ENCODE results near the gene LILRA6. TPM values are rescaled to one million over a fixed set of nuclear protein-coding genes. Genes with fewer than 3 reads are reported as not detected.
"Not testable (repeated sequence)": the region's sequence is repeated elsewhere in the genome, so short reads cannot be mapped to it uniquely, and the experiment has no call there.

LILRA6 gene
- not detected for polyA plus RNA-seq (2013, experiment 1 of 2)
- not detected for polyA plus RNA-seq (2013, experiment 2 of 2)

DNA sequence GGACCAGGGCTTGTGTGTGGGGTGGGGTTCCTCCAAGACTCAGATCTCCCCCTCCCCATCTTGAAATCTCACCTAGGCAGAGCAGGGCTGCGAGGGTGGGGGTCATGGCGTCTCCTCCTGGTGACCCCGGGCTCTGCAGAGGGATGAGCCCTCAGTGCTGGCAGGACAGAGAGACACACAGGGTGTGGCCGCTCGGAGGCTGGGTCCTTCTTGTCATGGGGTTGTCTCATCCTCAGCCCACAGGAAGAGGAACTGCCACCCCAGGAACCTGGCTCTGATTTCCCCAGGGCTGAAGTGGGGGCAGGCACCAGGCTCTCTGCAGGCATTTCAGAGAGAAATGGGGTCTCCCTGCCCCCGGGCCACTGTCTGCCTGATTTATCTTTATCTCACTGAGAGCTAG, at the start of gene LILRA6:
TSS of gene LILRA6 (minus strand) at position 145 of the 400 bp plus-strand sequence.
- H3K9ac ChIP-seq (ENCODE audit: low read depth, low read length); H3K36me3 ChIP-seq (ENCODE audit: insufficient read depth, low read length); H3K4me3 ChIP-seq (ENCODE audit: low read length); H3K27ac ChIP-seq (ENCODE audit: low read depth, low read length); H3K27me3 ChIP-seq (ENCODE audit: insufficient read depth, low read length); H3K9me3 ChIP-seq (ENCODE audit: insufficient read depth, low read depth, low read length); H3K4me1 ChIP-seq (ENCODE audit: insufficient read depth, low read length): not testable (repeated sequence)
- 89% methylated on average over 6 of the region's 6 CpGs for WGBS

DNA sequence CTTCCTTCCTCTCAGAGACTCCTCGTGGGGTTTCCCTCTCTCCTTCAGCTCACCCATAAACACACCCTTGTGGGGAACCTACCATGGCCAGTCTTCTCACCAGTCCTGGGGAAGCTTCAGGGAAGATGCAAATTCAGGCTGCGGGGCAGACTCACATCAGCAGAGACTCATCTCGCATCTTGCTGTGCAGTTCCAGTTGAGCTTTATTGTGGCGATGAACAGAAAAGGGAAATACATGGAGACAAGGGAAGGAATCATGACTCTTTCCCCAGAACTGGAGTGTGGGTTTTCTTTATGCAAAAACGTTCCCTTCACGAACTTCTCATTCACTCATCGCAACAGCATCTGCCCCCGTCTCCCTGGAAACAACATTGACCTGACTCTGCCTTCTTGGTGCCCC, 46.6 kb upstream of the LILRA6 start:
- H3K9me3 ChIP-seq (ENCODE audit: insufficient read depth, low read depth, low read length); H3K27ac ChIP-seq (ENCODE audit: low read depth, low read length); H3K27me3 ChIP-seq (ENCODE audit: insufficient read depth, low read length); H3K36me3 ChIP-seq (ENCODE audit: insufficient read depth, low read length); H3K4me1 ChIP-seq (ENCODE audit: insufficient read depth, low read length); H3K4me3 ChIP-seq (ENCODE audit: low read length); H3K9ac ChIP-seq (ENCODE audit: low read depth, low read length): not testable (repeated sequence)
- 44% methylated on average over 2 of the region's 8 CpGs for WGBS

DNA sequence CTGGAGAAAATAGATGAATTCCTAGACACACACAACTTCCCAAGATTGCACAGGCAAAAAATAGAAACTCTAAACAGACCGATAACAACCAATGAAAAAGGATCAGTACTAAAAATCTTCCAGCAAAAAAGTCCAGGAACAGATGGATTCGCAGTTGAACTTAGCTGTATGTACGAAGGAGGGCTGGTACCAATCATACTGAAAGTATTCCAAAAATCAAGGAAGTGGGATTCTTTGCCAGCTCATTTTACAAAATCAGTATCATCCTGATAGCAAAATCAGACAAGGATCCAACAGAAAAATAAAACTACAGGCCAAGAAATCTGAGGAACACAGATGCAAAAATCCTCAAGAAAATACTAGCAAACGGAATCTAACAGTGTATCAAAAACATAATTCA, 44.9 kb upstream of the LILRA6 start:
- Histone ChIP-seq H3K4me1 (ENCODE audit: insufficient read depth, low read length) (no peaks in the 10 kb centered on the region), H3K27ac (ENCODE audit: low read depth, low read length) (no peak overlapping the region), H3K4me3 (ENCODE audit: low read length) (no peak overlapping the region), H3K36me3 (ENCODE audit: insufficient read depth, low read length) (no peaks in the 10 kb centered on the region), H3K9me3 (ENCODE audit: insufficient read depth, low read depth, low read length) (no peaks in the 10 kb centered on the region), H3K9ac (ENCODE audit: low read depth, low read length) (no peak overlapping the region), H3K27me3 (ENCODE audit: insufficient read depth, low read length) (no peaks in the 10 kb centered on the region)
- WGBS: 94% methylated on average over 3 of the region's 4 CpGs

DNA sequence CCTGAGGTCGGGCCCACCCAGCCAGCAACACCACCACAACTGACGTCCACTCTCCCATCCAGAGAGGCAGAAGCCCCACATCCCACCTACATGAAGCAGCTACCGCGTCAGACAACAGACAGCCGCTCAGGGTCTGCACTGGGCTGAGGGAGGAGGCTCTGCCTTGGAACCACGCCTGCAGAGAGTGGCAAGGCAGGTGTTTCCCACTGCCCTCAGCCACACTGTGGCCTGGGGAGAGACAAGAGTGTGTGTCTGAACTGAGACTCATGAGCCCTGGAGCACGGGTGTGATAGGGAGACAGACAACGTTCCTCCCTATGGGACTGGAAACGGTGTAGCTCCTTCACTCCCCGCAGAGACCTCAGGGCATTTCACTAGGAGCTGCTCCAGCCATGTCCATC, 43.7 kb upstream of the LILRA6 start:
- not testable (repeated sequence) for H3K36me3 ChIP-seq (ENCODE audit: insufficient read depth, low read length); H3K27ac ChIP-seq (ENCODE audit: low read depth, low read length); H3K4me1 ChIP-seq (ENCODE audit: insufficient read depth, low read length); H3K4me3 ChIP-seq (ENCODE audit: low read length); H3K9ac ChIP-seq (ENCODE audit: low read depth, low read length); H3K9me3 ChIP-seq (ENCODE audit: insufficient read depth, low read depth, low read length); H3K27me3 ChIP-seq (ENCODE audit: insufficient read depth, low read length)
- WGBS: 89% methylated on average over 4 of the region's 10 CpGs

DNA sequence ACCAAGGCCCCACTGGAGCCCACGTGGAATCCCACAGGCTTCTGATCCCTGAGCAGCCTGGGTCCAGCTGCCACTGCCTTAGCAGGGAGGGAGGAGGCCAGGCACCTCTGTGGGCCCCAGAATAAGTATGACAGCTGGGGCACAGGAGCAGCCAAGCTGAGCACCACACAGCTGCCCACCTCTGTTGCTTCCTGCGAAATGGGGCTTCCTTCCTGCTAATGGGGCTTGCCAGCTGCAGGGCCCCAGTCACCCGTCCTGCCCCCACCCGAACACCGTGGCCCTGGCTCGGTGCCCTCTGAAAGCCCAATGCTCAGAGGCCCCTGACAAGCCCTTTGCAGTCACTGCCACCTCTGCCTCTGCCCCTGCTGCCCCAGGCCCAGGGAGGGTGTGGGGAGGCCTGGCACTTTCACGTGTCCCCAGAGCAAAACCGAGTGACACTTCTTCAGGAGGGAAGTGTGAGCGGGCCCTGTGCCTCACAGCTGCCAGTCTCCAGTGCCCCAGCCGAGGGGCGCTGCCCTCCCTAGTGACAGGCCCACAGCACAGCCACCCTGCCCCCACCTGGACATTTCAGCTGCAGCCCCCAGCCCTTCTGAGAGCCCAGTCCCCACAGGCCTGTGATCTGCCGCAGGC, 43.0 kb upstream of the LILRA6 start:
- not testable (repeated sequence) for H3K4me3 ChIP-seq (ENCODE audit: low read length); H3K27ac ChIP-seq (ENCODE audit: low read depth, low read length); H3K36me3 ChIP-seq (ENCODE audit: insufficient read depth, low read length); H3K4me1 ChIP-seq (ENCODE audit: insufficient read depth, low read length); H3K9me3 ChIP-seq (ENCODE audit: insufficient read depth, low read depth, low read length); H3K9ac ChIP-seq (ENCODE audit: low read depth, low read length); H3K27me3 ChIP-seq (ENCODE audit: insufficient read depth, low read length)
- WGBS: 87% methylated on average over 11 of the region's 12 CpGs

DNA sequence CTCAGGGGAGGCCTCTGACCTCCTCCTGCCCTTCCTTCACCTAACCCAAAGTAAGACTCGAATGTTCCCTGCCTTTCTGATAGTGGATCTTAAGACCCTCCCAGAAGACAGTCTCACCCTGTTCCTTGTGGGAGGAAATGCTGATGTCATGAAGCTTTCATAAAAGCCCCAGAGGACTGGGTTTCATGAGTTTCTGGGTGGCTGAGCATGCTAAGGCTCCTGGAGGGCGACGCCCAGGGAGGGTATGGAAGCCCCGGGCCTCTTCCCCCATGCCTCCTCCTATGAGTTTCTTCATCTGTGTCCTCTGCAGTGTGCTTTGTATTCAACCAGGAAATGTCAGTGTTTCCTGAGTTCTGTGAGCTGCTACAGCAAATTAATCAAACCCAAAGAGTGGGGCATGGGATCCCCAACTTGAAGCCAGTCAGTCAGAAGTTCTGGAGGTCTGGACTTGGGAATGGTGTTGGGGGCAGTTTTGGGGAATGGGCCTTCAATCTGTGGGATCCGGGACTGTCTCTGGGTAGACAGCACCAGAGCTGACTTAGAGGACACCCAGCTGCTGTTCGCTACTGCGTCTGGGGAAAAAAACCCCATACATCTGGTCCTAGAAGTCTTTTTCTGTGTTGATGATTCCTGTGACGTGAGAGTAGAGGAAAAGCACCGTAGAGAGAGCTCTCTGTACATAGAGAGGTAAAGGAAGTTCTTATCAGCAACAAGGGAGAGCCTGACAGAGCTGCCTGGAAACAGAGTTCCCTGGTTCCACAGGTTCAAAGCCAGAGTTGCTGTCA, 40.3 kb upstream of the LILRA6 start:
- Histone ChIP-seq H3K27ac (ENCODE audit: low read depth, low read length) (no peak overlapping the region), H3K9ac (ENCODE audit: low read depth, low read length) (no peak overlapping the region), H3K9me3 (ENCODE audit: insufficient read depth, low read depth, low read length) (no peaks in the 10 kb centered on the region), H3K4me1 (ENCODE audit: insufficient read depth, low read length) (no peaks in the 10 kb centered on the region), H3K36me3 (ENCODE audit: insufficient read depth, low read length) (no peaks in the 10 kb centered on the region), H3K4me3 (ENCODE audit: low read length) (no peak overlapping the region), H3K27me3 (ENCODE audit: insufficient read depth, low read length) (no peaks in the 10 kb centered on the region)
- 90% methylated on average over 9 of the region's 9 CpGs for WGBS

DNA sequence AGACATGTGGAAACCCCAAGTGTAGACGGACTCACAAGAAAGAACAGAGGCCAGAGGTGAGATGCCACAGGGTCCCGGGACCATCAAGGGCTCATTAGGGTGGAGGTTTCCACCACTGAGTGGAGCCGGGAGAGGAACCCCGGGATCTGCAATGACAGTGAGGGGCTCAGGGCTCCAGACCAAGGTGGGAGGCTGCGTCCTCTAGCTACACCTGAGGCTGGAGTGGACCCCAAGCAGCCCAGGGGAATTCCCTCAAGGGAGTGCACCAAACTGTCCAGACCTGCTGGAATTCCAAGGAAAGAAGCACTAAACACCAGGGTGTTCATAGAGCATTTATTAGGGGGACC, 39.1 kb upstream of the LILRA6 start:
- 90% methylated on average over 5 of the region's 5 CpGs for WGBS
- not testable (repeated sequence) for H3K9ac ChIP-seq (ENCODE audit: low read depth, low read length); H3K4me3 ChIP-seq (ENCODE audit: low read length); H3K27ac ChIP-seq (ENCODE audit: low read depth, low read length); H3K36me3 ChIP-seq (ENCODE audit: insufficient read depth, low read length); H3K9me3 ChIP-seq (ENCODE audit: insufficient read depth, low read depth, low read length); H3K27me3 ChIP-seq (ENCODE audit: insufficient read depth, low read length); H3K4me1 ChIP-seq (ENCODE audit: insufficient read depth, low read length)

DNA sequence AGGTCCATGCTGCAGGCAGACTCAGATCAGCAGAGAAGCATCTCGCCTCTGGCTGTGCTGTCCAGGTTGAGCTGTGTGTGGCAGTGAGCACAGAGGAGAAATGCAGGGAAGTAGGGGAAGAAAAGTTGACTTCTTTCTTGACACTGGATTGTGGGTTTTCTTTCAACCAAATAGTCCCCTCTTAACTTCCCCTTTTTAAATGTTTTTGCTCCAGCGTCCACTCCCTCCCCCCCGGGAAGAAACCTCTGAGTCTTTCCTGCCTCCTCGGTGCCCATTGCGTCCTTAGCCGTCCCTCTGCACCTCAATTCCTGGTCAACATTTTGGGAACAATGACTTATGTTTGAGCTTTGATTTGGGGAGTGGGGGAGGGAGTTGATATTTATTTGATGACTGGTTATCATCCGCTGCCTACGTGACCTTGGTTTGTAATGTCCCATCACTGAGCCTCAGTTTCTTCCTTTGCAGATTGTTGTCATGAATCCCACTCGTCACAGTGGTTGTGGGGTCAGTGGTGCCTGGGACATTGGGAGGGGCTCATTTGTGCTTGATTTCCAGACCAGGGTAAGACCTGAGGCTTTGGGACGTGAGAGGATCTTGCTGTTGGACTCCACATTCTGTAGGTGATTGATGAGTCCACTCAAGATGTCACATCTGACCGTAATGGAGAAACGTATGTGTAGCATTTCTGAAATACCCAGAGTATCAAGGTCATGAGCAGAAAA, 38.6 kb upstream of the LILRA6 start, which contains the start of gene LILRB2:
TSS of gene LILRB2 (minus strand) at position 104 of the 722 bp plus-strand sequence. CDS start 614 bp downstream, outside the sequence.
- no peaks in the 10 kb centered on the region for H3K4me1 ChIP-seq (ENCODE audit: insufficient read depth, low read length)

DNA sequence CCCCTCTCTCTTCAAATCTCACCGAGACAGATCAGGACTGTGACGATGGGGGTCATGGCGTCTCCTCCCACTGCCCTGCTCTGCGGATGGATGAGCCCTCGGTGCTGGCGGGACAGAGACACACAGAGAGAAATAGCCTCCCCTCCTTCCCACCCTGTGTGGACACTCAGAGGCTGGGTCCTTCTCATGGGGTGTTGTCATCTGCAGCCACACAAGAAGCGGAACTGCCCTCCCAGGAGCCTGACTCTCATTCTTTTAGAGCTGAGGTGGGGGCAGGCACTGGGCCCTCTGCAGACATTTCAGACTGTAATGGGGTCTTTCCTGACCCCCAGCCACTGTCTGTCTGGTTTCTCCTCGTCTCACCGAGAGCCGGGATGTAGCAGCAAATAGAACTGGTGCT, 37.9 kb upstream of the LILRA6 start:
- H3K27ac ChIP-seq (ENCODE audit: low read depth, low read length); H3K27me3 ChIP-seq (ENCODE audit: insufficient read depth, low read length); H3K9me3 ChIP-seq (ENCODE audit: insufficient read depth, low read depth, low read length); H3K4me3 ChIP-seq (ENCODE audit: low read length); H3K36me3 ChIP-seq (ENCODE audit: insufficient read depth, low read length); H3K4me1 ChIP-seq (ENCODE audit: insufficient read depth, low read length); H3K9ac ChIP-seq (ENCODE audit: low read depth, low read length): not testable (repeated sequence)
- WGBS: 85% methylated on average over 10 of the region's 10 CpGs

More for the DNA sequence above, 38.6 kb upstream of the LILRA6 start, which contains the start of gene LILRB2:
- no peaks in the 10 kb centered on the region for H3K9me3 ChIP-seq (ENCODE audit: insufficient read depth, low read depth, low read length)
- WGBS: 90% methylated on average over 12 of the region's 12 CpGs
- H3K27ac ChIP-seq (ENCODE audit: low read depth, low read length): no peak within 1 kb of the TSS
- no peak within 1 kb of the TSS for H3K9ac ChIP-seq (ENCODE audit: low read depth, low read length)
- no peaks in the 10 kb centered on the region for H3K27me3 ChIP-seq (ENCODE audit: insufficient read depth, low read length)
- no peak within 1 kb of the TSS for H3K4me3 ChIP-seq (ENCODE audit: low read length)
- H3K36me3 ChIP-seq (ENCODE audit: insufficient read depth, low read length): no peaks in the 10 kb centered on the region

DNA sequence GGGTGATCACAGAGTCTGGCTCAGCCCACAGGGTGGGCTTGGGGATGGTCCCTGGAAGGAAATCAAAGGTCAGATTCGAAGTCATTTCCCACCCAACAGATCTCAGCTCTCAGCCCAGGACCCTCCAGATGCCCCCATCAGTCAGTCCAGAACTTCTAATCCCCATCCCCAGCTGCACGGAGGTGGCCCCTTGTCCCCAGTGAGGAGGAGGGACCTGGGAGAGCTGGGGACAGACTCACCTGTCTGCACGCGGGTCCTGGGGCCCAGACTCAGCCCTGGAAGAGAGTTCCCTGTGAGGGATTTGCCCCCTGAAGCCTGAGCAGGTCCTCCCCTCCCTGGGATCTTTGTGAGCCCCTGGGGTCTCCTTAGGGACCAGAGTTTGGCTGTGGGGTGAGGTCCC, 37.4 kb upstream of the LILRA6 start:
- H3K4me1 ChIP-seq (ENCODE audit: insufficient read depth, low read length); H3K9me3 ChIP-seq (ENCODE audit: insufficient read depth, low read depth, low read length); H3K36me3 ChIP-seq (ENCODE audit: insufficient read depth, low read length); H3K9ac ChIP-seq (ENCODE audit: low read depth, low read length); H3K4me3 ChIP-seq (ENCODE audit: low read length); H3K27me3 ChIP-seq (ENCODE audit: insufficient read depth, low read length); H3K27ac ChIP-seq (ENCODE audit: low read depth, low read length): not testable (repeated sequence)
- WGBS: 63% methylated on average over 4 of the region's 4 CpGs

DNA sequence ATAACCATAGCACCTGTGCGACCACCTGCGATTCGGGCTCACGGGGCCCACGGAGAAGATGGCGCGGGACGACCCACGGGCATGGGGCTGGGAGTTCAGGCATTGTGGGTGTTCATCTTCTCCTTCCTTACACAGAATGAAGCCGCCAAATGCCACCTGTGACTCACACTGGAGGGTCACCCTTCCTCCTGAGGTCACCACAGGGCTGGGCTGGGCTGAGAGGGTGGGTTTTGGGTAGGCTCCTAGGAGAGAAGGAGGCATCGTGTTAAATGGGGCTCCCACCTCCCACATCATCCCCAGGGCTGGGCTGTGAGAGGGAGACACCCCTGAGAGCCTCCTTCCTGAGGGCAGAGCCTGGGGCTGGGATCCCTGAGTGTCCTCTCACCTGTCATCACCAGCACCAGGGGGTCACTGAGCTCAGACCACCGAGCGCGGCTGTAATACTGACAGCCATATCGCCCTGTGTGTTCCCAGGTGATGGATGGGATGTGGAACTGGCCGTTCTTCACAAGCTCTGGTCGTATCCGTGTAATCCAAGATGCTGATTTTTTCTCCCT, 36.9 kb upstream of the LILRA6 start:
- Histone ChIP-seq H3K27ac (ENCODE audit: low read depth, low read length) (no peak overlapping the region), H3K4me1 (ENCODE audit: insufficient read depth, low read length) (no peaks in the 10 kb centered on the region), H3K27me3 (ENCODE audit: insufficient read depth, low read length) (no peaks in the 10 kb centered on the region), H3K4me3 (ENCODE audit: low read length) (no peak overlapping the region), H3K9ac (ENCODE audit: low read depth, low read length) (no peak overlapping the region), H3K9me3 (ENCODE audit: insufficient read depth, low read depth, low read length) (no peaks in the 10 kb centered on the region), H3K36me3 (ENCODE audit: insufficient read depth, low read length) (no peaks in the 10 kb centered on the region)
- WGBS: 95% methylated on average over 16 of the region's 18 CpGs
